Adrenal gland (tissue), 12 donors: ENCODE measurements around the gene TGFBR2. TPM values are rescaled to one million over a fixed set of nuclear protein-coding genes. Genes with fewer than 3 reads are reported as not detected.

Source experiments
- DNase-seq, 7 donors: peaks; one replicate each; pipeline ENCODE4 v3.0.0-alpha.2; 2019 to 2020
- H3K27ac ChIP-seq, 5 donors: fragments of 200-600 bp; sonication (generic) in 4 of 5; 1 replicate in 3 of 5; 2 replicates in 2 of 5; pipeline versions ENCODE4 v1.5.1 to v1.8.0; 2016 to 2020; ENCODE audit warnings: mild to moderate bottlenecking in 1 of 5
- H3K27me3 ChIP-seq: fragments of 200-600 bp; 2 replicates; pipeline ENCODE4 v1.8.0; 2021
- H3K36me3 ChIP-seq, 2 donors: fragments of 200-600 bp; replicated peaks in 1 of 2; 1 replicate in 1 of 2; 2 replicates in 1 of 2; pipeline versions ENCODE4 v1.5.1 to v1.8.0; 2018 to 2022
- H3K4me1 ChIP-seq, 2 donors: fragments of 200-600 bp; replicated peaks in 1 of 2; 1 replicate in 1 of 2; 2 replicates in 1 of 2; pipeline versions ENCODE4 v1.5.1 to v1.8.0; 2018 to 2021
- H3K4me3 ChIP-seq, 4 donors: fragments of 200-600 bp; sonication (generic) in 3 of 4; one replicate each; pipeline ENCODE4 v1.5.1; 2016 to 2018
- H3K9me3 ChIP-seq, 3 donors: fragments of 200-600 bp; sonication (generic) in 1 of 3; replicated peaks in 1 of 3; 1 replicate in 2 of 3; 2 replicates in 1 of 3; pipeline versions ENCODE4 v1.5.1 to v1.8.0; 2016 to 2021
- POLR2A ChIP-seq, 2 donors: fragments of 450-650 bp; IDR thresholded peaks; one replicate each; pipeline ENCODE4 v1.6.1; 2017; ENCODE audit warnings: antibody characterized with exemption in 2 of 2, mild to moderate bottlenecking in 2 of 2, moderate library complexity in 1 of 2
- WGBS, 4 donors: extraction: QIAGEN DNeasy Blood & Tissue Kit in 2 of 4; methylation state at CpG; one replicate each; pipeline versions ENCODE4 v1.1.5 to v1.1.7; 2013 to 2017; 5-methylcytosine and 5-hydroxymethylcytosine counted together
- intact Hi-C, 2 donors: fragments of 100-400 bp; cut with DNase I; formaldehyde crosslinking; loops; one replicate each; pipeline versions ENCODE4 v1.14.1 to v1.15.0; 2022 to 2023
- polyA plus RNA-seq, 3 donors: library from polyadenylated mRNA; stranded (reverse); fragments of 200-250 nt in 2 of 3; fragments of 350-450 nt in 1 of 3; fragmentation: Illumina TruSeq in 1 of 3; extraction: RNeasy Lipid Tissue Mini Kit (QIAGEN cat#74804) in 1 of 3; gene quantifications; one replicate each; pipeline ENCODE4 v1.2.3, GENCODE V29; 2013 to 2014
- total RNA-seq, 9 donors: library from RNA; depleted of rRNA in 4 of 9; stranded (reverse); fragments of >200 nt in 4 of 9; fragments of 120-200 nt in 1 of 9; fragmentation: NEBNext Ultra II Directional in 1 of 9; extraction: Animal tissue kit (Norgen Biotek cat#: 25700) in 1 of 9; gene quantifications; one replicate each; pipeline versions ENCODE4 v1.1.0 to v1.2.4, GENCODE V29; 2013 to 2023
- TF ChIP-seq, protein P1 (sequence below), 6 experiments: fragments of 450-650 bp in 4 of 6; fragments of 200-600 bp in 2 of 6; sonication (generic) in 1 of 6; IDR thresholded peaks; 1 replicate in 5 of 6; 2 replicates in 1 of 6; pipeline versions ENCODE4 v1.5.1 to v1.8.0; 2016 to 2021; ENCODE audit warnings: antibody characterized with exemption in 6 of 6, mild to moderate bottlenecking in 2 of 6, moderate library complexity in 1 of 6
- donor health status: healthy with polysubstance abuse.
- donor health status: Bipolar disorder and iron deficiency.
- donor health status: DM: yes; HTN: yes; CAD: no.
- donor health status: DM: no; HTN: no; CAD: no.
- donor health status: DM: no; HTN: no; CAD: no.
- donor health status: DM: yes; HTN: yes; CAD: no.

The TGFBR2 gene
- total and polyA plus RNA-seq, 12 donors: 19.1 to 296 (median 153) TPM

DNA sequence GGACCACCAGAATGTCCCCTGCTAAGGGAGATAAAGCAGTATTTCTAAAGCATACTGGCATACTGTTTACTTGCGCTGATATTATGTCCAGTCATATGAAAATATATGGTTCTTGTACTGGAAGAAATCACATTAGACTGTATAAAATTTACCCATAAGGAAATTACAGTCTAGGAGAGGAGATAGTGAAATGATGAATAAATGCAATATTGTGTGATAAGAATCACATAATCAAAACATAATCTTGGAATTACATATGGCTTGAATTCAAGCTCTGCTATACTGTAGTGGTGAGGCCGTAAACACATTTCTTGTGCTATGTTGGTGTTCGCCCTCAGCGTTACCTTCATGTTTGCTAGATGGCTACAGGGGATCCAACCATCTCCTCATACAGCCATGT is 20.7 kb upstream of the TGFBR2 start:
- 96 to 99% (median 97%) methylated on average over 4 of the region's 4 CpGs for WGBS, 4 donors
- Histone ChIP-seq H3K36me3 (no peaks in the 10 kb centered on the region), H3K27me3 (no peaks in the 10 kb centered on the region), H3K4me3 (no peak overlapping the region), H3K4me1 (peaks cover 0 to 3% of the 10 kb centered on the region in 2 donors), H3K27ac (no peak overlapping the region), H3K9me3 (no peaks in the 10 kb centered on the region)
- DNase-seq: no peak
- TF ChIP-seq, protein P1, sequence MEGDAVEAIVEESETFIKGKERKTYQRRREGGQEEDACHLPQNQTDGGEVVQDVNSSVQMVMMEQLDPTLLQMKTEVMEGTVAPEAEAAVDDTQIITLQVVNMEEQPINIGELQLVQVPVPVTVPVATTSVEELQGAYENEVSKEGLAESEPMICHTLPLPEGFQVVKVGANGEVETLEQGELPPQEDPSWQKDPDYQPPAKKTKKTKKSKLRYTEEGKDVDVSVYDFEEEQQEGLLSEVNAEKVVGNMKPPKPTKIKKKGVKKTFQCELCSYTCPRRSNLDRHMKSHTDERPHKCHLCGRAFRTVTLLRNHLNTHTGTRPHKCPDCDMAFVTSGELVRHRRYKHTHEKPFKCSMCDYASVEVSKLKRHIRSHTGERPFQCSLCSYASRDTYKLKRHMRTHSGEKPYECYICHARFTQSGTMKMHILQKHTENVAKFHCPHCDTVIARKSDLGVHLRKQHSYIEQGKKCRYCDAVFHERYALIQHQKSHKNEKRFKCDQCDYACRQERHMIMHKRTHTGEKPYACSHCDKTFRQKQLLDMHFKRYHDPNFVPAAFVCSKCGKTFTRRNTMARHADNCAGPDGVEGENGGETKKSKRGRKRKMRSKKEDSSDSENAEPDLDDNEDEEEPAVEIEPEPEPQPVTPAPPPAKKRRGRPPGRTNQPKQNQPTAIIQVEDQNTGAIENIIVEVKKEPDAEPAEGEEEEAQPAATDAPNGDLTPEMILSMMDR (IDR thresholded peaks at IDR 0.05): no peak
- no peak for TF ChIP-seq POLR2A (IDR thresholded peaks at IDR 0.05)
- intact Hi-C loops: no loop called here

DNA sequence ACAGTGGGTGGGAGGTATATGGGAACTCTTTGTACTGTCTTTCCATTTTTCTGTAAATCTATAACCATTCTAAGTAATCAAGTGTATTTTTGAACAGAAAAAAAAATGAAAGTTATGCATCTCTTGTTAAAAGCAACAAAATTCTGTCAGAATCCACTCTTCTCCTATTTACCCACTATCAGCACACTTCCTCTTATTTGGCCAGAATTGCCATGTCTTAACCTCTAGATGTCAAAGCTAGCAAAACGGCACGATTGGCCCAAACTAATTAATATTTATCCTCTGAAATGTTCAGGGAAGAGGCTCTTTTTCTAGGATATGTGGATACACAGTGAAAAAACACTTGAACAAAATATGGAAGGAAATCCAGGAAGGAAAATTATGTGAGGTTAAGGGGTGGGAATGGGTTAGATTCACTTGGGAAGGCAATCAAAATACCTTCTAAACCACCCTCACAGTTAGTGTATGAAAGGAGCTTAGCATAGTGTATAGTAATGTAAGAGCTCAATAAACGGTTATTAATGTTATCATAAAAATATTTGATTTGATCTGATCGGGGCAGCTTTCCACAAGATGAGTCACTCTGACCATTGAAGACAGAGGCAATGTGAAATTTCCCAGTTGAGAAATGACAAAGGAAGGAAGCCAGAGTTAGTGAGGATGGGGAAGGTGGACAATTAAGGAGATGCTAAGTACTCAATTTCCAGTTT is 20.1 kb upstream of the TGFBR2 start:
- Histone ChIP-seq H3K4me3 (no peak overlapping the region), H3K36me3 (no peaks in the 10 kb centered on the region), H3K9me3 (no peaks in the 10 kb centered on the region), H3K27me3 (no peaks in the 10 kb centered on the region), H3K4me1 (peaks cover 0 to 3% of the 10 kb centered on the region in 2 donors), H3K27ac (no peak overlapping the region)
- DNase-seq: no peak
- intact Hi-C loops: no loop called here
- TF ChIP-seq, protein P1 (IDR thresholded peaks at IDR 0.05): no peak
- no peak for TF ChIP-seq POLR2A (IDR thresholded peaks at IDR 0.05)
- WGBS, 4 donors: 45 to 64% (median 52%) methylated on average over 4 of the region's 4 CpGs

GRCh38 chr3:30586806-30587486 is 19.5 kb upstream of the TGFBR2 start:
- Histone ChIP-seq H3K9me3 (no peaks in the 10 kb centered on the region), H3K27me3 (no peaks in the 10 kb centered on the region), H3K27ac (no peak overlapping the region), H3K4me1 (peaks cover 0 to 3% of the 10 kb centered on the region in 2 donors), H3K4me3 (no peak overlapping the region), H3K36me3 (no peaks in the 10 kb centered on the region)
- WGBS, 4 donors: 78 to 88% (median 84%) methylated on average over 4 of the region's 4 CpGs
- intact Hi-C loops: no loop called here
- no peak for DNase-seq
- no peak for TF ChIP-seq POLR2A (IDR thresholded peaks at IDR 0.05)
- TF ChIP-seq, protein P1 (IDR thresholded peaks at IDR 0.05): no peak

- no peak overlapping the region for H3K27ac ChIP-seq
- H3K36me3 ChIP-seq: no peaks in the 10 kb centered on the region
- H3K27me3 ChIP-seq: no peaks in the 10 kb centered on the region
- TF ChIP-seq, protein P1 (IDR thresholded peaks at IDR 0.05): no peak
- no peak for TF ChIP-seq POLR2A (IDR thresholded peaks at IDR 0.05)
- intact Hi-C loops: no loop called here
- no peak for DNase-seq
- 92 to 97% (median 96%) methylated on average over 2 of the region's 2 CpGs for WGBS, 4 donors
- H3K4me1 ChIP-seq: peaks cover 0 to 3% of the 10 kb centered on the region in 2 donors
- H3K9me3 ChIP-seq: no peaks in the 10 kb centered on the region
- H3K4me3 ChIP-seq: no peak overlapping the region
Measured at GRCh38 chr3:30587904-30588303, 18.5 kb upstream of the TGFBR2 start.
